Stimulated activated CD8-positive, alpha-beta memory T cell treated with anti-CD3 and anti-CD28 coated beads, Interleukin-7, amount 100 ng/mL, for 24 hours (primary cell): ENCODE data around the gene RXRA.

Source experiments
- DNase-seq: peaks from one replicate; pipeline ENCODE4 v3.0.0-alpha.2; 2020; ENCODE audit warnings: low read depth

Gene RXRA

DNA sequence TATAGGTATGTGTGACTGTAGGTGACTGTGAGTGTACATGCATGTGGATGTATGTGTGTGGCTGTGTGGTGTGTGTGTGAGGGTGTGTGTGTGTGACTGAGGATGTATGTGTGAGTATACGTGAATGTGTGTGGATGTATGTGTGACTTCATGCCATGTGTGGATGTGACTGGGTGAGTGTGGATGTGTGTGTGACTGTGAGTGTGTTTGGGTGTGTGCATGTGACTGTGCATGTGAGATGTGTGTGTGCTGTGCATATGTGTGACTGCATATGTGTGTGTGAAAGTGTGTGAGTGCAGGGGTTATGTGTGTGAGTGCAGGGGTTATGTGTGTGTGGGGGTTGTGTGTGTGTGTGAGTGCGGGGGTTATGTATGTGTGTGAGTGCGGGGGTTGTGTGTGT is 42.3 kb downstream of the RXRA start:
- DNase-seq, result no peak

DNA sequence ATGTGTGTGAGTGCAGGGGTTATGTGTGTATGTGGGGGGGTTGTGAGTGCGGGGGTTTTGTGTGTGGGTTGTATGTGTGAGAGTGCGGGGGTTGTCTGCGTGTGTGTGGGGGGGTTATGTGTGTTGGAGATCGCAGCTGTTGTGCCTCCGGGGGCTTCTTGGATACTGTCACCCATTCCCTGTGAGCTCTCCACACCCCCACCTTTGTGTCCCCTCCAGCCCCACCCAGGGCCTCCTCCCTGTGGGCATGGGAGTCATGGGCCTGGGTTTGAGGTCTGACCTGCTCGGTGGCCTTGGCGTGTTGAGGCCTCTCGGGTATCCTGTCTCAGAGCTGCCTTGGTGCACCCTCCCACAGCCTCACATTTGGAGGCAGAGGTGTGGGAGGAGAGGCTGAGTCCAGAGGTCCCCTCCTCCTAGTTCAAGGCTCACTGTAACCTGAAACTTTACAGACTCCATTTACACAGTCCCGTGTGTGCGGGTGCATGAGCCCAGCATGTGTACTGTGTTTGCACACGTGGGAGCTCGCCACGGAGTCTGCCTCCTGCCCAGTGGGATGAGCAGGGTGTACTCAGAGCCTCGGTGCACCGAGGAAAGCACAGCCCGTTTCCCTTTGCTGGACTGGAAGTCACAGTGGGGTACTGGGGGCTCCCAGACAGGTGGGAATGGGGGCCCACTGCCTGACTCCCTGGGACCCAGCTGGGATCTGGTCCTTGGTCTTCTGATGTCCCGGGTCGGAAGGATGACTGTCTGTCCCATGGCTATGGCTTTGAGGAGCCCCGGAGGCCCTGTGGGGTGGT is 43.4 kb downstream of the RXRA start:
- DNase-seq, result no peak

DNA sequence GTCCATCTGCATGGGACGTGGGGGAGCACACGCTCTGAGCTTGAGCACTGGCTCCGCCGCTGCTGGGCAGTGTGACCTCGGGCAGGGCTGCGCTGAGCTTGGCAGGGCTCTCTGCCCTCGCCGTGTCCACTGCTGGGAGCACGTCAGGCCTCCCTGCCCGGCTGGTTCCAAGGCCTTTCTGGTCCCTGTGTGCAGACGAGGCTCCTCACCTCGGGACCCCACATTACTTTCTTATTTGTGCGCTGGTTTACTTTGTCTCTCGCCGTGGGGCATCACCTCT is 43.9 kb downstream of the RXRA start:
- no peak for DNase-seq

DNA sequence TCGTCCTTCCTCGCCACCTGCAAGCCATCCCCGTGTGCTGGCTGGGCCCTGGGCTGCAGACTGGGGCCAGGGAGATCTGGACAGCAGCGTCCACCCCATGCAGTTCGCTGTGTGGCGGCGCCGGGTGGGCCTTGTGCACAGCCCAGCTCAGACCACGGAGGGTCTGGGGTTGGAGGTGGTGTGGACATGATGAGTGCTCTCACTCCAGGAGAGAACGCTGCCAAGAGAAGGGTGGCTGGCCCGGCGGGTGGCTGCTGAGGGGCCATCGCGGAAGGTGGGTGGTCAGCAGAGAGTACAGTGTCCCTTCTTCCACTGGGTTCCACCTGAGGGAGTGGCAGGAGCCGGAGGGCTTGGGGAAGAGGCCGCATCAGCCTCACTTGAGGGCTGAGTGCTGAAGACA is 44.4 kb downstream of the RXRA start:
- DNase-seq, result no peak

DNA sequence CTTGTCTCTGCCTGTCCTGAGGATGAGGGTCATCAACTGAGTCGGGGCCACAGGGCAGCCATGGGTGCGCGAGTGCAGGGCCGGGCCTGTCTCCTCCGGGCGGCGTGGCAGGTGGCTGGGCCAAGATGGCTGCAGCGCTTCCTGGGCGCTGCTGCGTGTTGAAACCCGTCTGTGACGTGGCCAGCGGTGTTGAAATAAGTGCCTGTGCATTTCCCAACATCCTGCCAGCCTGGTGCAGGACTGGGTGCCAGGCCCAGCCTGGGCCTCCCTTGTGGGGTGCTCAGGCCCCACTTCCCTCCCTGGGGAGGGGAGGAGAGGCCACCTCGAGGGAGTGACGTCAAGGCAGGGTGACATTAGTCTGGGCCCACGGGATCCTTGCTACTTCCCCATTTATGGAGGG is 45.5 kb downstream of the RXRA start:
- no peak for DNase-seq

DNA sequence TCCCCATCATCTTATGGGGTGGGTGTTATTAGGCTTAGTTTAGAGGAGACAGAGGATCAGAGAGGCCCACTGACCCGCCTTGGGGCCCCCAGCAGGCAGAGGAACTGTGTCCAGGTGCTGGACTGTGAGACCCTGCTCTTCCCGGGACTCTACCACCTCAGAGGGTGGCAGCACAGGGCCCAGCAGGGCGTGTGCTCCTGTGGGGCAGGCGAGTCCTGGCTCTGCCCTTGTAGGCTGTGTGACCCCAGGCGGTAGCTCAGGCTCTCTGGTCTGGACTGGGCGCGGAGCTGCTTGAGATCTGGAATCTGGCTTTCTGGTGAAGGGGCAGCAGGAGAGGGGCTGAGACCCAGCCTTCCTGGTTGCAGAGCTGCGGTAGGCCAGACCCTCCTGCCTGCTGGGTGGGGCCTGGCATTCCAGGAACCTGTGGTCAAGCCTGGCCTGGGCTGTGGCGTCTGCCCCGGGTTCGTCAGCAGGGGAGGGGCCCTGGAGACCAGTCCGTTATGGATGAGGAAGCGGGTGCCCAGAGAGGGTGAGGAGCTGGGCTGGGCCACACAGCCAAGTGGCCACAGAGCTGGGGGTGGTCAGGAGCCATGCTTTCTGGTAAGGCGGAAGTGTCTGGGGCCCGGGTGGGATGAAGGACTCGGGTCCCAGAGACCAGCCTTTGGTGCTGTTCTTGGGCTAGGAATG is 46.5 kb downstream of the RXRA start:
- DNase-seq, result no peak

DNA sequence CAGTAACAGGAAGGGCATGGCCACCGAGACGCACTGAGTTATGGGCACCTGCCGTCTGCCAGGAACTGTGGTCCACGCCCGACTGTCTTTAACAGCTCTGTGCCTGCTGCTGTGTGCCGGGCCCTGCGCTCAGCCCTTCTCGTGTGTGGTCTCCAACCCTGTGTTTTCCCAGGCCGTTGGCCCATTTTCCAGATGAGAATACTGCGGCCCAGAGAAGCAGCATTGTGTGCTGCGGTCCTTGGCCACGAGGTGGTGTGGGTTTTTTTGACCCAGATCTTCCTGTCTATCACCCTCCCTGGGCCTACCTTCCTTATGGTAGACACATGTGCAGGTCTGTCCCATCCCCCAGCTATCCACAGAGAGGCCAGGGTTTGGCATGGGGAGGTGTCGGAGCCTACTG is 47.0 kb downstream of the RXRA start:
- DNase-seq, result no peak

DNA sequence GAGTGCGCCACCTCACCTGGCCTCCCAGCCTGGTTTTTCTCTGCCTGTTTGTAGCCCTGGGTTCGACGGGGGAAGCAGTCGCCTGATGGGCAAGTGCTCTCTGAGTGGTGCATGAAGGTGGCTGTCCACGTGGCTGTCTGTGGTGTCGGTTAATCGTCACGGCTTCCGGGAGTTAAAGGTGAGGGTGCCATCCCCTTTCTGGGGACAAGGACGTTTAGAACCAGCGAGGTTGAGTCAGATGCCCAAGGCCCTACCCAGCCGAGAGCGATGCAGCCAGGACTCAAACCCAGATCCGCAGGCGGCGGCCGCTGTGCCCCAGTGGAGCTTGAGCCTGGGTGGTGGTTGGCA is 47.7 kb downstream of the RXRA start:
- no peak for DNase-seq

DNA sequence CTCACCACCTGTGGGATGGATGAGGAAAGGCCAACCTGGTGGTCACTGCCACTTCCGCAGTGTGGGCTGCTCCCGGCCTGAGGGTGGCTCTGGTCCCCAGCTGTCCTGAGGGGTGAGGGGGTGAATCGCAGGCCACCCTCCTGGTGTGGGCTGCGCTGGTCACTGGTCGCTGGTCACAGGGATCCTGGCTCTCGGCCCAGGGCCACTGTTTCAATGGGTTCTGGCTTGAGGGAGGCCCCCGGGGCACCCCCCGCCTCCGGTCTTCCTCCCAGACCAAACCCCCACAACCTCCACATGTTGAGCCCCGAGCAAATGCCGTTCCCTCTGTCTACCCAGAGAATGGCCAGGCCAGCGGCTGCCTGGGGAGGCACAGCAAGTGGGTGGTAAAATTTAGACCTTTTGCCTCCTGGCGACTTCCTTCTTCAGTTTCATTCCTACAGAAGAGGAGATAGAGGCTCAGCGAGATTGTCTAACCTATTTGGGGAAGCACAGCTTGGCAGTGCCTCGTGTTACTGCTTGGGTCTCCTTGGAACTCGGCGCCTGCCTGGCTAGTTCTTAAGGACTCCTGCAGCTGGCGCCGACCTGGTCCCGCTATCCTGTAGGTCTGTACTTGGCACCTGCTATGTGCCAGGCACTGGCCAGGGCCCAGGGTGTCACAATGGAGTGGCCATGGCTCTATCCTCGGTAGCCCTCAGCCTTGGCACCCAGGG is 48.2 kb downstream of the RXRA start:
- no peak for DNase-seq

DNA sequence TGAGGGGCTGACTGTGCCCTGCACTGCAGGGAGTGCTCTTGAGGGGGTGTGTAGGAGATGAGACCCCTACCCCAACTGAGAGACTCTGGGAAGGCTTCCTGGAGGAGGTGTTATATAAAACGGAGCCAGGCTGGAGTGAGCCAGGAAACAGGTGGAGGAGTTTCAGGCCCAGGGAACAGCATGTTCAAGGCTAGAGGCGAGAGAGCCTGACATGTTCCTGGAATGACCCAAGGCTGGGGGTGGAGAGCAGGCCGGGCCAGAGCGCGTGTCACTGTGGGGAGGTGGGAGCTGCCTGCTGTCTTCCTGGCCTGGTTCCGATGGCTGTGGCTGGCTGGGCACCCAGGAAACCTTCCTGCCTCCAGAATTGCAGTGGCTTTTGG is 48.7 kb downstream of the RXRA start:
- no peak for DNase-seq

DNA sequence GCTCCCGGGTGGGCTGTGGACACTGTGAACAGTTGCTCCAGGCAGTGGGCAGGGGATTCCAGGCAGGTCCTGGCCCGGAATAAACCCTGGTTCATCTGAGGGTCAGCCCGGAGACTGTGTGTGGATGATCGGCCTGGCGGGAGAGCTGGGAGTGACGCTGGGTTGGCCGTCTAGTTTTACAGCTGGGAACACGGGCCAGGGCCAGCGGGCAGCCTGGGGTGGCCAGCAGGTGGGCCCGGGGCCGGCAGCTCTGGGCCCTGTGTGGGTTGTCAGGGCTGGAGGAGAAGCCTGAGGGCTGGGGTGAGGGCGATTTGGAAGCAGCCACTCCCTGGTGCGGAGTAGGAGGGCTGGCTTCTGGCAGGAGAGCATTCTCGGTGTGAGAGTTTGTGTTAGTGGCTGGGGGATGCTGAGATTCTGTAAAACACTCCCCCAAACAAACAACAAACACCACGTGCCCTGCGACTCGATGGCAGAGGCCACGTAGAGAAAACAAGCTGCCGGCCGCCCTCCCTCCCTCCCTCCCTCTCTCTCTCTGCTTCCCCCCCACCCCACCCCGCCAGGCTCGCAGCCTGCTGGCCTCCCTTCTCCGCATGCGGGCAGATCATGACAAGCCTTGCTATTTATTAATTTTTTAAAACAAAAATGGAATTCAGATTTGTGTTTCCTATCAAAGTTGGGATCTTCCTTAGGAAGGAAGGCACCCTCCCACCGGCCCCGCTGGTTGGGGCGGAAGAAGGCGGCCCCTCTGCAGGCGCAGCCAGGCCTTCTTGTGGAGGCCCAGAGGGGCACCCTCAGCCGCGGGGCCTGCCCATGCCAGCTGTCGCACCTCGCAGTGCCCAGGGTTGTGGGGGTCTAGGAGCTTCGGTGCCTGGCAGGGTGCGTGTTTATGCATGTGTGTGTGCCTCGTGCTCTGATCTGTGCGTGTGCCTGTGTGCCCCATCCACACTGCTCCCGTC is 49.5 kb downstream of the RXRA start:
- no peak for DNase-seq

DNA sequence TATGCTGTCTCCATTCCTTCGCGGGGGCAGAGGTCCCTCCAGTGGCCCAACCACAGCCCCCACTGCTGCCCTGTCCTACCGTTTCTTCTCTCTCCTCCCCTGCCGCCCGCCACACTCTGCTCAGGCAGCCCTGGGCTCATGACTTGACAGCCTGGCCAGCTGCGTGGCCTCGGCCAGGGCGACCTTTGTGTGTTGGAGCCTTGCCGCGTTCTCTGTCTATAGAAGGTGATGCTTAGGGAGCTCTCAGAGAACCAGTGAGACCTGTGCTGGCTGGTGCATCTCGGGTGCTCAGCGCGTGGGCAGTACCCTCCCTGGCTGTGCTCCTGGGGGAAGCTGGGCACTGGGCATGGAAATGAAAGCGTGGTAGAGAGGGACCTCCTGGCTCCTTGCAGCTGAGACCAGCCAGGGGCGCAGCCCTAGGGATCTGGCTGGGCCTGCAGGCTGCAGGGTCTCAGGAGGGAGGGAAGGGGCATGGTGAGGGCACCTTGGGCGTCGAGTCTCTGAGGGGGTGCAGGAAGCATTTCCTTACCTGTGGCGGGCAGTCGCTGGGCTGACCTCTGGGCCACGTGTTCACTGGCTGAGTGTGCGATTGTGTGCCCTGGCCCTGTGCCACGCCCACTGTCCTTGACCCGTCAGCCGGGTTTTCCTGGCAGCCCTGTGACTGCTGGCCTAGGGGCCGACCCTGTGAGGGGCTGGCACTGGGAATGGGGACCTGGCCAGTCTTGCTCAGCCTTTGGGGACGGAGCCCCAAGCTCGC is 50.3 kb downstream of the RXRA start:
- DNase-seq, result no peak

DNA sequence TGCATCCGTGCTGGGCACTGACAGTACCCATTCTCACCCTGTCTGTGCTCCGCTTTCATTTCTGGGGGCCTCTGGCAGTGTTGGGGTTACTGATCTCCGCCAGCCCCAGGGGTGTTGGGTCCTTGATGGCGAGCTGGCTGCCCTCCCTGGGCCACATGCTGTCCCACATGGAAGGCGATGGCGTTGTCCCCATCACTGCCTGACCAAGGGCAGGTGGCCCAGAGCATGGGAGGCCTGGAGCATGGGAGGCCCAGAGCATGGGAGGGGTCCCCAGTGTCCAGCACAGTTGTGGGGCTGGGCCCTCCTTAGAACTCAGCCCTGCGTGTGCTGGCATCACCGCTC is 50.9 kb downstream of the RXRA start:
- DNase-seq, result no peak

DNA sequence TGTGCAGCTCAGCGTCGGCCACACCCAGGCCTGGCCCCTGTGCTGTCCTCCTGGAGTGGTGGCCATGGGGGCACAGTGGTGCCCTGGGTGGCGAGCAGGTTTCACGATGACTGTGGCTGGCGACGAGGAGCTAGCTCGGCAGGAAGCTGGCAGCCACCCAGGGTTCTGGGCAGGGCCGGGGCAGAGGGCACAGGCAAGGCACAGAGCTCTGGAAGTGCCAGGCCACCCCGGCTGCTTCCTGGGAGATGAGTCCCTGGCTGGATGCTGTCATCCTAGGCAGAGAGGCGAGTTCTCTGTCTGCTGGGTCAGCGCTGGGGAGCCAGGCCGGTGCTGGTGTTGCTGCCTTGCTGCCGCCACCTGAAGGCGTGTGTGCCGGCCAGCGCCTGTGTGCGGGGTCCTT is 51.7 kb downstream of the RXRA start:
- DNase-seq, result no peak

DNA sequence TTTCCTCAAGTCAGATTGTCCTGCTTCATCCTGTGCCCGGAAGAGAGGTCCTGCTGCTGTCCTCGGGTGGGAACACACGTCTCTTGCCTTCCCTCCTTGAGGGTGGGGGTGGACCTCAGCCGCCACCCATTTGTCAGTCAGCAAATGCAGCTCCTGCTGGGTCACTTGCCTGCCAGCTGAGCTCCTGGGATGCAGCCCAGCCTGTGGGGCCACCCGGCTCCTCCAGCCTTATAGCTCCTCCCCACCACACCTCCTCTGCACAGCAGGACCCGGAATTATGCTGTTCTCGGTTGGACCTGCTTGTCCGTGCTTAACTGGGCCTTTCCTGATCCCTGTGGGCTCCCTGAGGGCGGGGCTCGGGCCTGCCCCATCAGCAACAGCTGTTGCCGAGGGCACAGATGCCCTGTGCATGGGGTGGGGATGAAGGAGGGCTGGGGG is 52.7 kb downstream of the RXRA start:
- DNase-seq, result no peak

DNA sequence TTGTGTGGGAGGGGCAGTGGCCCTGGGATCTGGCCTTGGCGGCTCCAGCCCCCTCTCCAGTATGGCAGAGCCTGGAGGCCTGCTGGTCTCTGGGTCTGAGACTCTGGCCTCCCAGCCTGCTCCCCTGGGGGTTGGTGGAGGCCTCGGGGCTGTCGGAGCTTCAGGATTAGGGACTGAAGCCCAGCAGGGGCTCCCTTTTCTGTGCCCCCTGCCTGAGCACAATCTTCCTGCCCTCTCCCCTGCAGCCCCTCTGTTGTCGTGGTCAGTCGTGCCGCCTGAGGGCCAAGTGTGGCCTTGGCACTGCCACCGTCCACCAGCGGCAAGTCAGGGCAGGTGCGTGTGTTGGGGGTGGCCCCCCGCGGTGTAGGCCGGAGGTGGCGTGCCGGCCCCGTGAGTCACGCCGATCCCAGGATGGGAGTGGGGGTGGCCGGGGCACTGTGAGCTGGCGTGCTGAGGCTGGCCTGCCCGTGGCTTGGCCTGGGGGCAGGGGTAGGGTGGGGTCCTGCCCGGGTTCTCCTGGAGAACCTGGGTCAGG is 53.6 kb downstream of the RXRA start:
- no peak for DNase-seq

DNA sequence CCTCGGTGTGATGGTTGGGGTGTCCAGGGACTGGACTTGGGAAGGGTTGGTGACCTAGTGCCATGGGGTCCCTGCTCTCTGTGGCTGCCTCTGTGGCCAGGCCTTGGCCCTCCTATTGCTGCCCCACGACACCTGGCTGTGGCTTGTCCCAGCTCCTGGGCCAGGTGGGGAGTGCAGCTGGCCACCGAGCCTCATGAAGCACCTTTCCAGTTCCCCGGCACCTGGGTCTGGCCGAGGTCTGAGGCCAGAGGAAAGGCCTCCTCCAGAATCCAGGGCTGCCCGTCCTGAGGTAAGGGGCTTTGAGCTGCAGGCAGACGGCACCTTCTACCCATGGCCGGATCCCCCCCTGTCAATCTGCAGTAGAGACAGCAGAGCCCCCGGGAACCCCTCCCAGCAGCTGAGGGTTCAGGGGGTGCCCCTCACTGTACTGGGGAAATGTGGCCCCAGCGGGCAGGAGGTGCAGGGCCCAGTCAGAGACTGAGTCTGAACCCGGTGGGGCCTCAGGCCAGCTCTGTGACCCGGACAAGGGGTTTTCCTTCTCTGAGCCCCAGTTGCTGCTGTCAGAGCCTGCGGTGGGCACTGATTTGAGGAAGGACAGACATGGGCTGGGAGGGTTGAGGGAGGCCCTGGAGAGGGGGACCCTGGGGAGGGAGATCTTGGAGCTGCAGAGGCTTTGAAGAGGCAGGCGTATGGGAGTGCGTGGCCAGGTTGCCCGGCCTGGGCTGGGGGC is 54.5 kb downstream of the RXRA start:
- DNase-seq, result no peak

DNA sequence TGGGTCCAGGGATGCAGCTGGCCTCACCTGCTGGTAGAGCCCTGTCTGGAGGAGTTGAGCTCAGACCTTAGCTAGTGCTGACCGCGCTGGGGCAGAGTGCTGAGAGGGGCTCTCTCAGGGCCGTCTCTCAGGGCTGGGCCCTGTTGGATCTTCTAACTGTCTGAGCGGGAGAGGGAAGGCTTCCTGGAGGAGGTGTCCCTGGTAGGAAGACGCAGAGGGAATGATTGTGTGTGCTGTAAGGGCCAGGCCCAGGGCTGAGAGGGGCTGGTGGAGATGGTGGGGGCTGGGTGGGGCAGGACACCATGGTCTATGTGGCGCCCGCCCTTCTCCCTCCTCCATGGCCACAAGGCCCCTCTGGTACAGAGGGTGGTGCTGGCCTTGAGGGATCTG is 55.0 kb downstream of the RXRA start:
- no peak for DNase-seq

DNA sequence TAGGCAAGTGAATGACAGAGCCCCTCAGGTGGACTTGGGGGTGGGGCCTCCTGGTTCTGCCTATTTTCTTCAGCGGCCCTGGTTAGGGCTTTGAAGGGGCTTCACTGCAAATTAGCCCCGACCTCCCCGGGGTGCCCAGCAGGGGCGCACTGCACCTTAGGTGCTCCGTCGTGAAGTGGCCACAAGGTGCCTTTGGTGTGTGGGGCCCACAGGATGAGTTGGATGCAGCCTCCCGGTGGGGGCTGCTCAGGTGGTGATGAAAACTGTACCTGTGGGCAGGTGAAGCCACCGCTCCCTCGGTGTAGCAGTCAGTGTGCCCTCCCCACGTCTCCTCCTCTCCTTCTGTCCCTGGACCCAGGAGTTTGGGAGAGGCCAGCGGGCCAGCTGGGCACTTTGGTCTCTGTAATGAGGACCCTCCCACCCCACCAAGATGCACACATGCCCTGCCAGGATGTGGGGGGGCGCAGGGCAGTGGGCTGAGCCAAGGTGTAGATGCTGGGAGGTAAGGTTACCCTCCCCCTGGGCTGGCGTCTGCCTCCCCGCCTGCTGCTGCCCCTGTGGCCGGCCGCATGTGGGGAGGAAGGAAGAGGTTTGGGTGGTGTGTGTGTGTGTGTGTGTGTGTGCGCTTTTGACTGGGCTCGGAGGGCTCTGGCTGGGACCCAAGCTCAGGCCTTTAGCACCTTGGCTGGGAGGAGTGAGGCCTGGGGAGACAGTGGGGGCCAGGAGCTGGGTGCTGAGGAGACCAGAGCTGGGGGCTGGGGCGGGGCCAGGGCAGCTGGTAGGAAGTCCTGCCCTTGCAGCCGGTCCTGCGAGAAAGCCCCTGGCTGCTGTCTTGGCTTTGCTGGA is 55.6 kb downstream of the RXRA start:
- DNase-seq, result no peak

DNA sequence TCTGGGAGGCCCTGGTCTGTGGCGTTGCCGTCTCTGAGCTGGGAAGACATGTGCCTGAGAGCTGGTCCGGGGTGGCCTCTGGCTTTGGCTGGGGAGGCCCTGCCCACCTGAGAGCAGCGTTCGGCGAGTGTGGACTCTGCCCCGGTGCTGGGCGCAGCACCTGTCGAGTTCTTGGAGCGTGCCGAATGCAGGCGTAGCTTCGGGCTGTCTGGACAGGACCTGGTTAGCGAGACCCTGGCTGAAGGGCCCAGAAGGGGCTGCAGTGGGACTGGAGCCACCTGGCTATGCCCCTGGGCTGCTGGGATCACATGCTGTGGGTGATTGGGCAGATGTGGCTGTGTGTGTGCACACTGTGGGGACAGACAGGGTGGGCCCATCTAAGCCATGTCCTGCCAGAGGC is 56.5 kb downstream of the RXRA start:
- DNase-seq, result no peak
